Transverse colon (tissue), 4 donors: Measurements from ENCODE around the gene SUMF1. TPM values are rescaled to one million over a fixed set of nuclear protein-coding genes. Genes with fewer than 3 reads are reported as not detected.
A peak's percentile ranks its signal among the peaks of the same experiment; 100 is the strongest.

Experiments used
- DNase-seq: peaks from one replicate; pipeline ENCODE4 v3.0.0-alpha.2; 2019
- H3K27ac ChIP-seq, 4 donors: fragments of 200-600 bp; sonication (generic); 2 replicates each; pipeline ENCODE4 v1.5.1; 2016 to 2018; ENCODE audit warnings: inconsistent platforms in 4 of 4
- H3K27me3 ChIP-seq: fragments of 200-600 bp; sonication (generic); 2 replicates; pipeline ENCODE4 v1.5.1; 2017; ENCODE audit warnings: inconsistent platforms
- H3K36me3 ChIP-seq, 4 donors: fragments of 200-600 bp; sonication (generic); 2 replicates each; pipeline ENCODE4 v1.5.1; 2017 to 2019; ENCODE audit warnings: inconsistent platforms in 4 of 4
- H3K4me1 ChIP-seq, 4 donors: fragments of 200-600 bp; sonication (generic); 2 replicates each; pipeline ENCODE4 v1.5.1; 2017 to 2020; ENCODE audit warnings: inconsistent platforms in 4 of 4
- H3K4me3 ChIP-seq, 4 donors: fragments of 200-600 bp; sonication (generic); 1 replicate in 1 of 4; 2 replicates in 3 of 4; pipeline versions ENCODE4 v1.5.1 to v1.6.1; 2017 to 2019; ENCODE audit warnings: inconsistent platforms in 4 of 4
- H3K9me3 ChIP-seq, 2 donors: fragments of 200-600 bp; sonication (generic); 2 replicates each; pipeline ENCODE4 v1.5.1; 2017 to 2019; ENCODE audit warnings: inconsistent platforms in 2 of 2
- EP300 ChIP-seq: sonication (generic); formaldehyde crosslinking; IDR thresholded peaks from one replicate; pipeline ENCODE4 v1.6.1; 2017; ENCODE audit warnings: antibody characterized with exemption, low read depth
- POLR2A ChIP-seq: fragments of 450-650 bp; IDR thresholded peaks from one replicate; pipeline ENCODE4 v1.6.1; 2016; ENCODE audit warnings: antibody characterized with exemption, mild to moderate bottlenecking, moderate library complexity
- POLR2AphosphoS5 ChIP-seq, 3 donors: sonication (generic); formaldehyde crosslinking; IDR thresholded peaks; one replicate each; pipeline ENCODE4 v1.6.1; 2016; ENCODE audit warnings: antibody characterized with exemption in 3 of 3
- WGBS, 2 donors: methylation state at CpG; one replicate each; pipeline ENCODE4 v1.1.5; 2018; ENCODE audit warnings: low coverage in 1 of 2; 5-methylcytosine and 5-hydroxymethylcytosine counted together
- in situ Hi-C, 4 donors: fragments of 200-750 bp; cut with MboI; loops; one replicate each; pipeline versions ENCODE4 v1.15.0 to v1.15.1; 2017; ENCODE audit warnings: low sequenced_read_pairs in 3 of 4, low pct_ligation_motif_present in 1 of 4, low pct_unique_long_range_greater_than_20kb in 1 of 4
- intact Hi-C: fragments of 100-400 bp; cut with DNase I; formaldehyde crosslinking; loops from one replicate; pipeline ENCODE4 v1.15.1; 2023; ENCODE audit warnings: low total_unique reads
- total RNA-seq, 4 donors: library from RNA; depleted of rRNA; stranded (reverse); fragments of >200 nt; gene quantifications; one replicate each; pipeline ENCODE4 v1.1.0, GENCODE V29; 2016
- TF ChIP-seq, protein P1 (sequence below), 5 experiments: fragments of 200-600 bp in 3 of 5; fragments of 450-650 bp in 2 of 5; sonication (generic) in 3 of 5; IDR thresholded peaks; 1 replicate in 2 of 5; 2 replicates in 3 of 5; pipeline ENCODE4 v1.5.1; 2016 to 2017; ENCODE audit warnings: antibody characterized with exemption in 5 of 5, inconsistent platforms in 3 of 5, mild to moderate bottlenecking in 2 of 5, moderate library complexity in 1 of 5

The SUMF1 gene
- total RNA-seq, 4 donors from 2014 or later = 25.1 to 70.5 (median 65.3) TPM

DNA sequence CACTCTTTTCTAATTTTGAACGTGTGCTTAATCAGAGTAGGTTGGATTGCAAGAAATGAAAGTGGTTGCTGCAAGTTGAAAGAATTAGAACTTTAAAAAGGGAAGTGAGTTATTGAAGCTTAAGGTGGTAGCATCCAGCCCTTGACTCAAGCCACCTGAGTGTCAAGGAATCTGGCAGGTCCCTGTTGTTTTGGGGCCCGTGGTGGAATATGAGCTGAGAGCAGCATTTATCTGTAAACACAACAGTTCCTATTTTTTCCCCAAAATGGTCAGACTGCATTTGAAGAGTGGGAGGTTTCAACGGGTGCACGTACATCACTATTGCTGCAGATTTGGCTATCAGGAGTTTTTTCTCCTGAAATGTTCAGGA is 27.8 kb upstream of the SUMF1 start:
- H3K27me3 ChIP-seq = no peaks in the 10 kb centered on the region
- DNase-seq = no peak
- in situ Hi-C loops (no loop called here), intact Hi-C loops (loop anchor here (5.0 kb wide), 1 partner anchor 87 kb away; no protein-coding TSS in a partner anchor)
- H3K9me3 ChIP-seq = no peaks in the 10 kb centered on the region
- H3K4me1 ChIP-seq = peaks cover 0 to 35% (median 14%) of the 10 kb centered on the region in 4 donors
- TF ChIP-seq EP300 (no peak), POLR2AphosphoS5 (IDR thresholded peaks at IDR 0.05) (no peak), POLR2A (no peak)
- TF ChIP-seq, protein P1, sequence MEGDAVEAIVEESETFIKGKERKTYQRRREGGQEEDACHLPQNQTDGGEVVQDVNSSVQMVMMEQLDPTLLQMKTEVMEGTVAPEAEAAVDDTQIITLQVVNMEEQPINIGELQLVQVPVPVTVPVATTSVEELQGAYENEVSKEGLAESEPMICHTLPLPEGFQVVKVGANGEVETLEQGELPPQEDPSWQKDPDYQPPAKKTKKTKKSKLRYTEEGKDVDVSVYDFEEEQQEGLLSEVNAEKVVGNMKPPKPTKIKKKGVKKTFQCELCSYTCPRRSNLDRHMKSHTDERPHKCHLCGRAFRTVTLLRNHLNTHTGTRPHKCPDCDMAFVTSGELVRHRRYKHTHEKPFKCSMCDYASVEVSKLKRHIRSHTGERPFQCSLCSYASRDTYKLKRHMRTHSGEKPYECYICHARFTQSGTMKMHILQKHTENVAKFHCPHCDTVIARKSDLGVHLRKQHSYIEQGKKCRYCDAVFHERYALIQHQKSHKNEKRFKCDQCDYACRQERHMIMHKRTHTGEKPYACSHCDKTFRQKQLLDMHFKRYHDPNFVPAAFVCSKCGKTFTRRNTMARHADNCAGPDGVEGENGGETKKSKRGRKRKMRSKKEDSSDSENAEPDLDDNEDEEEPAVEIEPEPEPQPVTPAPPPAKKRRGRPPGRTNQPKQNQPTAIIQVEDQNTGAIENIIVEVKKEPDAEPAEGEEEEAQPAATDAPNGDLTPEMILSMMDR (IDR thresholded peaks at IDR 0.05) = no peak
- H3K36me3 ChIP-seq = no peaks in the 10 kb centered on the region
- WGBS, 2 donors = 28 to 50% methylated on average over 3 to 4 of the region's 4 CpGs
- H3K27ac ChIP-seq = peak overlapping the region; percentile 83 to 91 (median 90)
- H3K4me3 ChIP-seq = peak overlapping the region; percentile 68 to 86 (median 72)

DNA sequence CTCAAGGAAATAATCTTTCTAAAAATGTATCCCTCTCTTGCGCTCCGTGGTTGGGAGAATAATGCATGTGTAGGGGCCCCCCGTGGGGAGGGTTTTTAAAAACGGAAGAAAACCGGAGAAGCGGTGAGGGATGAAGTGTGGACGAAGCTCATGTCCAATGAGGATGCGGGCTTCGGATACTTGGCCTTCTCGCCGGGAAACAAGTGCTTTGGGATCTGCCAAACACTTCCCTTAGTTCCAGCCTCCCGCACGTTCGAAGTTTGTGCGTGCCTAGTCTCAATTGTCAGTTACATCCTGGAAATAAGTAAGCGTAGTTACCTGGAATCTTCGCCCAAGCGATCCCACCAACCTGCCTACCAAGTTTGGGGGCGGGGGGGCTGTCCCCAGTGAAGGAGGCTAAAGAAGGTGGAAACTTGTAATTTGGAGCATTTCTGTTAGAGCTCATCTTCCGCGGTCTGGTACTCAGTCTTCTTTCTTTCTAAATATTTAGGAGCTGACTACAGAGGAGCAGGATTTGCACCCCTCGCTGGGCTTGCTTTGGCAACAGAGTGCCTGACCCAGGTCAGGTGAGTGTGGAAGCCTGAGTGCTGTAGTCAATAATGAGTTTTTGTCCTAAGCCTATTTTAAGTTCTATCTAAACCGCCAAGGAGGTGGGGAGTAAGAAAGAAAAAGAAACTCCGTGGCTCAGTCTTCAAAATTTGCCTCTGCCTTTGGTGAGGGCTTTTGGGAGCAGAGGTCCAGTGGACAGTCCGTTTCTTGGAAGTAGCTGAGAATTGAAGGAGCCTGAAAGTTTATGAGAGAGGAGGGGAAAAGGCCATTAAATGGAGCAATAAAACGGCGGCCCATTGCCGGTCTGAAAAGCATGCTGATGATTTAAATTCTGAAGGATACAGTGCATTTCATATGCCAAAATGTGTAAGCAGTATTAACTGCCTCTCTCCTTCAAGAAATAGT is 27.1 kb upstream of the SUMF1 start:
- DNase-seq = peak; percentile 19
- Histone ChIP-seq H3K4me3 (peak overlapping the region; percentile 68 to 86 (median 72)), H3K4me1 (peaks cover 0 to 35% (median 14%) of the 10 kb centered on the region in 4 donors), H3K36me3 (no peaks in the 10 kb centered on the region), H3K27ac (peak overlapping the region; percentile 83 to 91 (median 90)), H3K27me3 (no peaks in the 10 kb centered on the region), H3K9me3 (no peaks in the 10 kb centered on the region)
- no peak for TF ChIP-seq POLR2A
- no peak for TF ChIP-seq EP300
- TF ChIP-seq, protein P1 (IDR thresholded peaks at IDR 0.05) = no peak
- TF ChIP-seq POLR2AphosphoS5 (IDR thresholded peaks at IDR 0.05) = no peak
- intact Hi-C loops = loop anchor here (5.0 kb wide), 1 partner anchor 88 kb away; no protein-coding TSS in a partner anchor
- WGBS, 2 donors = 1 to 3% methylated on average over 10 to 28 of the region's 28 CpGs
- in situ Hi-C loops = no loop called here

DNA sequence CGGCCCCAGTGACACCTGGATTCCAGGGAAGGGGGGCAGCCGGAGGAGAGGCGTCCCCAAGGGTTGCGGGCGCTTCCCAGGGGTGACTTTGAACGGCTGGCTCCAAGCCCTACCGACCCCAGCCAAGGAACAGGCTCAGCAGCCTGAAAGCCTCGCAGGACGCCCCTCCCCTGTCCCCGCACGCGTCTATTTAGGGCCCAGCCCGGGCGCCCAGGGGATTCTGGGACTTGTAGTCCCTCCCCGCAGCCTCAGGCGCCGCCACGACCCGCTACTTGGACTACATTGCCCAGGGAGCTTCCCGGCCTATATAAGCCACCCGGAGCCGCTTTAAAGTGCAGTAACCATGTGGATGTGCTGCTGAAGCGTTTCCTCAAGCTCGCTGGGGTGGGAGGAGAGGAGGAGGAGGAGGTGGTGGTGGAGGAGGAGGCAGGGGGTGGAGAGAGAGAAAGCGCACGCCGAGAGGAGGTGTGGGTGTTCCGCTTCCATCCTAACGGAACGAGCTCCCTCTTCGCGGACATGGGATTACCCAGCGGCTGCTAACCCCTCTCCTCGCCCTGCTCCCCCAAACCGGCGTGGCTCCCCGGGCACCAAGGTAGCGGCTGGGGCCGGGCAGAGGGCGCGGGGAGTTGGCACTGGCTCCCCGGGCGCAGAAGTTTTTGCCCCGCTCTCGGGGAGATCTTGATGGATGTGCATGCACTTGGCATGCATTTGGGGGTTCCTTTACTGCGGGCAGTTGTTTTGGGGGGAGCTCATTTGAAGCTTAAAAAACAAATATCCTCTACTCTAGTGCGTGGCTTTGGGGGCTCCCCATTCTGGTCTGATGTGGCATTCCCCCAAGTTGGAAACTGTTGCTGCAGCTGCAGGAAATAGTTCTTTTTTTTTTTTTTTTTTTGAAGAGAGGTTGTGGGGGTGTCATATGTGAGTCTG is 26.2 kb upstream of the SUMF1 start, which contains the start of gene ITPR1:
Gene ITPR1 (plus strand): TSS at position 335 of the 927 bp plus-strand sequence. CDS start 23,144 bp downstream, outside the sequence.
- peak; percentile 97 for DNase-seq
- Histone ChIP-seq H3K36me3 (no peaks in the 10 kb centered on the region), H3K27ac (peak within 1 kb of the TSS; percentile 83 to 91 (median 90)), H3K4me3 (peak within 1 kb of the TSS; percentile 68 to 86 (median 72)), H3K4me1 (peaks cover 0 to 35% (median 14%) of the 10 kb centered on the region in 4 donors), H3K9me3 (no peaks in the 10 kb centered on the region), H3K27me3 (no peaks in the 10 kb centered on the region)
- TF ChIP-seq EP300 = no peak
- TF ChIP-seq POLR2A = peak; percentile 99
- TF ChIP-seq, protein P1 (IDR thresholded peaks at IDR 0.05) = no peak
- TF ChIP-seq POLR2AphosphoS5 (IDR thresholded peaks at IDR 0.05) = peak; percentile 99 to 100 (median 100)
- WGBS, 2 donors = 0 to 4% methylated on average over 5 to 46 of the region's 47 CpGs
- intact Hi-C loops = loop anchor here (5.0 kb wide), 1 partner anchor 89 kb away; no protein-coding TSS in a partner anchor
- in situ Hi-C loops = no loop called here
